GM21723 (cell line): ENCODE data around the gene RAI2.
"Not testable (repeated sequence)": the region's sequence is repeated elsewhere in the genome, so short reads cannot be mapped to it uniquely, and the experiment has no call there.

ENCODE experiments used
- ATAC-seq: cut with Tn5 transposase; IDR thresholded peaks from one replicate; pipeline ENCODE4 v1.9.1; 2021; ENCODE audit warnings: mild to moderate bottlenecking, moderate library complexity; ENCODE audit not compliant: unreplicated experiment

The RAI2 gene

GRCh38 chrX:17786554-17787347 is 74.3 kb downstream of the RAI2 start:
- not testable (repeated sequence) for ATAC-seq

- no peak for ATAC-seq
Measured at GRCh38 chrX:17779434-17779833, 81.7 kb downstream of the RAI2 start.

- ATAC-seq = no peak
Measured at GRCh38 chrX:17778997-17779396, 82.1 kb downstream of the RAI2 start.

- no peak for ATAC-seq
Measured at GRCh38 chrX:17774053-17774452, 87.0 kb downstream of the RAI2 start.

- ATAC-seq = no peak
Measured at GRCh38 chrX:17773221-17773876, 87.7 kb downstream of the RAI2 start.

GRCh38 chrX:17769701-17770269 is 91.3 kb downstream of the RAI2 start:
- ATAC-seq = no peak

- no peak for ATAC-seq
Measured at GRCh38 chrX:17768997-17769396, 92.1 kb downstream of the RAI2 start.

- ATAC-seq = no peak
Measured at GRCh38 chrX:17767734-17768133, 93.4 kb downstream of the RAI2 start.

- ATAC-seq = no peak
Measured at GRCh38 chrX:17759990-17760389, 101.1 kb downstream of the RAI2 start.

- peak; percentile 73 for ATAC-seq
Measured at GRCh38 chrX:17758382-17758781, 102.7 kb downstream of the RAI2 start.

GRCh38 chrX:17750436-17750835 is 110.7 kb downstream of the RAI2 start:
- ATAC-seq = no peak
